Non-pigmented ciliary epithelial cell (primary cell): Measurements from ENCODE around the gene ABO.
"Not testable (repeated sequence)": the region's sequence is repeated elsewhere in the genome, so short reads cannot be mapped to it uniquely, and the experiment has no call there.

Experiments
- DNase-seq: peaks from one replicate; pipeline ENCODE4 v3.0.0-alpha.2; 2010; ENCODE audit warnings: low read depth

Gene ABO

DNA sequence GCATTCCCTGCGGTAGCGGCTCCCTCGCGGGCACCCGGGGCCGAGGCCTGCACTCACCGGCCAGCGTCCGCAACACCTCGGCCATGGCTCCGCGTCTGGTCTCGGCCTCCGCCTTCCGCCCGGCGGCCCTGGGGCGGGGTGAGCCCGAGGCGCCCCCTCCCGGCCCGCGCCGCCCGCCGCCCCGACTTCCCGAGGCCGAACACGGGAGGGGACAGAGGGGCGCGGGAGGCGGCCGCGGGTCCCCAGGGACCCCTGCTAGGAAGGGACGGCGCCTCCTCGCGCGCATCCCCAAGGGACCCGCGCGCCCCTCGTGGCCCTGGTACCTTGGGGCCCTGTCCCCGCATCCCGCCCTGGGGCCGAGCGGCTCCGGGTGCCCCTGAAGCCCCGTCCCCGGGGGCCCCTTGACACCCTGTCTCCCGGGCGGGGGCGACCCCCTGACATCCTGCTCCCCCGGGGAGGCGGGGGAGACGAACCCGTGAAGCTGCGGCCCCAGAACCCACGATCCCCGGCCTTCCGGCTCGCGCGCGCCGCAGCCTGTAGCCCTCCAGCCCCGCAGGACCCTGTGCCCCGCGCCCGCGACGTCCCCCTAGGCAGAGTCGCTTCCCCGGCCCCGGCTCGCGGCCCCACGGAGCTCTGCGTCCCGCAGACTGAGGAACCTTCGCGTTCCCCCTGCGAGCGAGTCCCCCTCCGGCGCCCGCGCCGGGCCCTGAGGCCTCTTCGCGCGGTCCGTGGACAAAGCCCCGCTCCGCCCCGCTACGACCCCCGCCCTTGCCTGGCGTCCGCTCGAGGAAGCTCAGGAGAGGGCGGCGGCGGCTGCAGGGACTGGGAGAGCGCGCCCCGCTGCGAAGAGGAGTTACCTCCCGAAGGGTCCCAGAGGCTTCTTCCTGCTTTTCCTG lies at the start of gene ABO:
TSS of gene ABO (minus strand) at position 97 of the 896 bp plus-strand sequence.
- no peak for DNase-seq

DNA sequence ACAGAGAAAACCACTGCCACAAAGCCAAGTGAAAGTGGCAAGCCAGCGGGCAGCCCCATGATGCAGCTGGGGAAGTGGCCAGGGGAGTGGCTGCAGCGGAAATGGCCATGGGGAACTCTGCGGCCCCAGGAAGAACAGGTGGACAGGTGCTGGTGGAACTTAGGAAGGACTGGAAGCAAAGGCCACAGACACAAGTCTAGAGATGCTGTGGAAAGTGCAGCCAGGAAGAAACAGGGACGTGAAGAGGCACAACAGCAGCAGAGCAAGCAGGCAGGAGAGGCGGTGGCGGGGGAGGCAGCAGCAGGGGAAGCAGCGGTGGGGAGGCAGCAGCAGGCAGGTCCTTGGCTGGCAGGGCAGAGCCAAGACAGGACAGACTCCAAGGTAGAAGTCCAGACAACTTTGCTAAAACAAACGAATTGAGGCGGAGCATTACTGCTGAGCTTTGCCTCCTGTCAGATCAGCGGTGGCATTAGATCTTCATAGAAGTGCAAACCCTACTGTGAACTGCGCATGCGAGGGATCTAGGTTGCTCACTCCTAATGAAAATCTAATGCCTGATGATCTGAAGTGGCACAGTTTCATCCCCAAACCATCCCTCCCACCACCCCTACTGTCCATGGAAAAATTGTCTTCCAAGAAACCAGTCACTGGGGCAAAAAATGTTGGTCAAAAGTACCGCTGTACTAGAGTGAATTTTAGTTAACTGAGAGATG lies 49.1 kb upstream of the ABO start:
- DNase-seq = no peak

DNA sequence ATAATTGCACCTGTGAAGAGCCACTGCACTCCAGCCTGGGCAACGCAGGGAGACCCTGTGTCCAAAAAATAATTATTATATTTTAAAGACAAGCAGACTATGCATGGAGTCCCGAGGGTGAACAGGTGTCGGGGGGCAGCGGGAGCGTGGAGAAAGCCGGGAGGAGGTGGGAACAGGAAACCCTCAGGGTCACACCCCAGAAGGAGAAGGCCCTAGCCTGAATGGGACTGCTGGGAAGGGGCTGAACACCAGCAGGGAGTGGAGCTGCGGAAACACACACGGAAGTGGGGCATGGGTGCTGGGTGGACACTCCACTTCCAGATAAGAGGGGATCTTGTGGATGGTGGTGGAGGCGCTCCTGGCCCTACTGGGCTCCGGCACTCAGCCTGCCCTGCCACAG lies 48.2 kb upstream of the ABO start:
- DNase-seq = no peak

DNA sequence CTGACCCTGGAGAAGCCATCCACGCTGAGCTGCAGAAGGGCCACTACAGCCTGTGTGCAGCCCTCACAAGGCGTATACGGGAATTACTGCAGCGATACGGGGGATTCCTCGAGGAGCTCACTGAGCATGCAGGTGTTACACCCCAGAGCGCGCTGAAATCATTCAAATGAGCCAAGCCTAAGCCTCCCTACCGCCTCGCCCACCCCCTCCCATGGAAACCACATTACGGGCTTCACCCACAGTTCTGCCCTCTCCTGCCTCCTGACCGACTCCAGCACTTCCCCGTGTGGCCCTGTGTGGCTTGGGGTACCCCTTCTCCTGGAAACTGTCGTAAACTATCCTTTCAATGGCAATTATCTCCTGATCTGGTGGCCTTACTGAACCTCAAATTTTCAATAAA lies 47.7 kb upstream of the ABO start:
- no peak for DNase-seq

DNA sequence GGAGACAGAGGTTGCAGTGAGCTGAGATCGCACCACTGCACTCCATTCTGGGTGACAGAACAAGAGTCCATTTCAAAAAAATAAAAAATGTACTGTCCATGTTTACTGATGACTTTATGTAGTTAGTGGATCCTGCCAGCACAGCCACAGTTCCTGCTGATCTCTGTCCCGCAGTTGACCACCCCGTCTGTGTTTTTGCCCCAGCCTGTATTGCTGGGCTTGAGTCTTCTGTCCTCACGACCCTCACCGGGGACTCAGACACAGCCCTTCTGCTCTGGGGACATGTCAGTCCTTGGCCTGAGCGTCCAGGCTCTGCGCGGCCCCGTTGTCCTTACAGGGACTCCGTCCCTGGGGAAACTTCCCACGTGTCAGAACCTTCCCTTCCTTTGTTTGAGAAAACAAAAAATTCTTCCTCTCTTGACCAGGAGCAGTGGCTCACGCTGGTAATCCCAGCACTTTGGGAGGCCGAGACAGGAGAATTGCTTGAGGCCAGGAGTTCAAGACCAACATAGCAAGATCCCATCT lies 46.5 kb upstream of the ABO start:
- no peak for DNase-seq

DNA sequence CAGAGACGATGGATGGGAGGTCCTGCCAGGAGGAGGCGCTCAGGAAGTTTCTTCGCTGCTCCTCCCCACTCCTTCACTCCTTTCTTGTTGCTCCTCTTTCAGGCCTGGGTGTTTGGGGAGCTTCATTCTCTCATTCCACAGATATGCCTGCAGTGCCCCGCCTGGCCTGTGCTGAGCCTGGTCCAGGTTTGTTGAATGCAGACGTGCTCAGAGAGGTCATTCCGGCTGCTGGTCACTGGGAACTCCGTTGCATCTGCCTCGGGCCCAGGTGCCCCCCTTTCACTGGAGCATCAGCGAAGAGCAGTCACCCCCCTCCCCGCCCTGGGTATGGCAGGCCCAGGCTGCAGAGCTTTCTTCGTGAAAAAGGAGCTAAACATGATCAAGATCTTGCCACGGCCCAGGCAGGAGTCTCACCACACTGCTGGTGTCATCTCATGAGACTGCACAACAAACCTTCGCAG lies 45.5 kb upstream of the ABO start:
- no peak for DNase-seq

DNA sequence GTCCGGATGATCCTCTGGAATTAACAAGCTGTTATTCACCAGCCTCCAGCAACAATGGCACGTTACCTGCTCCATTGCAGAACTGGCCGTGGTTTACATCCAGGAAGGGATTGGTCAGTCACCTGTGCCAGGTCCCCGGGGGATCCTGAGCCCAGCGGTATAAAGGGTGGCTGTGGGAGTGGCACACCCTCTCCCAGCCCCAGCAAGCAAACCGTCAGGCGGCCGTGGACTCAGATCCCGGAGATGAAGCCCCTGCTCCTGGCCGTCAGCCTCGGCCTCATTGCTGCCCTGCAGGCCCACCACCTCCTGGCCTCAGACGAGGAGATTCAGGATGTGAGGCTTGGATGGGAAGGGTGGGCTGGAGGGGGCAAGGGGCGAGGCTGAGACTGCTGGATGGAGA lies 42.5 kb upstream of the ABO start:
- DNase-seq = not testable (repeated sequence)

DNA sequence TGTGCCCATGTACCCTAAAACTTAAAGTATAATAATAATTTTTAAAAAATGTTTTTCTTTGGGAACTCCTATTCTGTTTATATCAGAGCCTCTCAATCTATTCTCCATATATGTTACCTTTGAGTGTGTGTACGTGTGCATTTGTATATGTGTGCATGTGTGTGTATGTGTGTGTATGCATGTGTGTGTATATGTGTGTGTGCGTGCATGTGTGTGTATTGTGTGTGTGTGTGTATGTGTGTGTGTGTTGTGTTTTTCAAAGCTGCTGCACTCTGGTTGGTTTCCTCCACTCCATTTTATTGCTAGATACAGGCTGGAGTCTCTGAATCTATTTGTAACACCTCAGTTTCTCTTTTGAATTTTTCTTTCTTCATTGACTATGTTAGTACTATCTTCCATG lies 41.0 kb upstream of the ABO start:
- DNase-seq = no peak

DNA sequence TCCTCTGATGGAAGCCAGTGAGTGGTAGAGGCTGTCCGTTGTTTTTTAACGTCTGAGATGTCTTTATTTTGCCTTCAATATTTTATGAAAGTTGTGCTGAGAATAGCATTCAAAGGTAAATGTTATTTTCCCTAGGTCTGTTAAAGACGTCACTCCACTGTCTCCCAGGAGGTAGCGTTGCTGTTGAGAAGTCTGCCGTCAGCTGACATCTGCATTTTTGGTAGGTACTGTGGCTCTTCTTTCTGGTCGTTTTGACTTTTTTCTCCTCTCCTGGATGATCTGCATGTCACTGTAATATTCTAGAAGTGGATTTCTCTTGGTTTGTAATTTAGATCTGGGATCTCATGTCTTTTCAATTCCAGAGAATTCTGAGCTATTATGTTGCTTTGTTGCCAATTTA lies 34.6 kb upstream of the ABO start:
- no peak for DNase-seq

DNA sequence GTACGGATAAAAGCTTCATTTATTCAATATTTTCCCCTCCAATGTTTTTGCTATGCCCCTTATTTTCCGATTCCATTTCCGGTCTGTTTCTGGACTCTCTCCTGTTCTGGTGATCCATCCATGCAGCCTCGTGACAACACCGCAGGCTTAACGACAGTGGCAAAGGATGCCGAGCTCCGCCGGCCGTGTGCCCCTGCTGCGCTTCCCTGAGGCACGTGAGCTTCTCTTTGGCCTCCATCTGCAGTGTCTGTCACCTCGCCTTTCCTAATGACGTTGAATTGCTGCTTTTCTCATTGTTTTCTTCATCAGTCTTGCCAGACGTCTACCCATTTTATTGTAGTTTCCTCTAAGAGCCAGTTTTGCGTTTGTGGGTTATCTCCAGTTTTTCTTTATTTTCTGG lies 32.3 kb upstream of the ABO start:
- no peak for DNase-seq

DNA sequence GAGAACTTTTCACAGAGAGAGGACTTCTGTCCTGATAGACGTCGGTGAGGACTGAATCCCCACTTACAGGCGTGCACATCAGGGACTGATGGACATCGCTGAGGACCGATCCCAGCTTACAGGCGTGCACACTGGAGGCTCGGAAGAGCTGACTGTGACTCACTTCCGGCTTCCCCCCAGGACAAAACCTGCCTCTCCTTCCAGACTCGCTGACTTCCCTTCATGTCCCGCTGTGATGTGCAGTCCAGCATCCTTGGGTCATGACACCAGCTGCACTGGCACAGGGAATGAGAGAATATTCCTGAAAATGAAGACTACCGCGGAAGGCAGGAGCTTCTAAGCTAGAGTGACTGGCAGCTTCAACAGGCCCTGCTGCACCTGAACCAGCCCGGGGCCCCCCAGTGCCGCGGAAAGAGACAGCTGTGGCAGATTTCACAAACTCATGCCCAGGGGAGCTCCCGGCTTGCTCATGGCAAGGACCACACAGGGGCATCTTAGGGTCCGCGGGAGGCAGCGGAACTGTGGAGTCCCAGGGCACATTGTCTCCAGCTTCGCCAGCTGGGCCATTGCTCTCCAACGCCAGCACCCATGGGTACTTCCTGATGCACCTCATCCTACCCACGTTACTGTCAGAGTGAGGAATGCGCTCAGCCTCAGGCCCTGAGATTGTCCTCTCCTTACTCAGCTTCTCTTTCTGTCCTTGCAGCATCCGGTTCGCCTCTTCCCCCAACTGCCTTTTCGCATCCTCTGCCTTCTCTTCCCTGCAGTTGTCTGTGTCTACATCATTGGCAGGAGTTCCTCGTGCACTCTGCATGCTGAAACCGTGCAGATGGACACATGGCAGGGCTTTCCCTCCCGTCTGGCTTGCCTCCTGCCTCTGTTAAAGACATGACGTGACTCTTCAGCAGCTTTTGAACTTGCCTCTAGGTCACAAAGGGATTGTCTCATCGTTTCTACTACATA lies 31.5 kb upstream of the ABO start:
- DNase-seq = no peak

DNA sequence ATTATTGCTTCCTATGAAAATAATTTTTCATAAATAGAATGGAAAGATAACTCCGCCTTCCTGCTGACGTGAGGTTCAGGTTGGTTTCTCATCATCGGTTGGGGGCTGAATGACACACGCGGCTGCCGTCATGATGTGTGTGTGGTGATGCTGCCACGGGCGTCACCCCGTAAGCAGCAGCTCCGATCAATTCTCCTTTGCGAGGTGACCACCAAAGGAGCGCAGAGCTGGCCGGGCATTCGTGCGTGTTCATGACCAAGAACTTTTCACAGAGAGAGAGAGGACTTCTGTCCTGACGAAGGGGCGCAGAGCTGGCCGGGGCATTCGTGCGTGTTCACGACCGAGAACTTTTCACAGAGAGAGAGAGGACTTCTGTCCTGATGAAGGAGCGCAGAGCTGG lies 30.7 kb upstream of the ABO start:
- no peak for DNase-seq

DNA sequence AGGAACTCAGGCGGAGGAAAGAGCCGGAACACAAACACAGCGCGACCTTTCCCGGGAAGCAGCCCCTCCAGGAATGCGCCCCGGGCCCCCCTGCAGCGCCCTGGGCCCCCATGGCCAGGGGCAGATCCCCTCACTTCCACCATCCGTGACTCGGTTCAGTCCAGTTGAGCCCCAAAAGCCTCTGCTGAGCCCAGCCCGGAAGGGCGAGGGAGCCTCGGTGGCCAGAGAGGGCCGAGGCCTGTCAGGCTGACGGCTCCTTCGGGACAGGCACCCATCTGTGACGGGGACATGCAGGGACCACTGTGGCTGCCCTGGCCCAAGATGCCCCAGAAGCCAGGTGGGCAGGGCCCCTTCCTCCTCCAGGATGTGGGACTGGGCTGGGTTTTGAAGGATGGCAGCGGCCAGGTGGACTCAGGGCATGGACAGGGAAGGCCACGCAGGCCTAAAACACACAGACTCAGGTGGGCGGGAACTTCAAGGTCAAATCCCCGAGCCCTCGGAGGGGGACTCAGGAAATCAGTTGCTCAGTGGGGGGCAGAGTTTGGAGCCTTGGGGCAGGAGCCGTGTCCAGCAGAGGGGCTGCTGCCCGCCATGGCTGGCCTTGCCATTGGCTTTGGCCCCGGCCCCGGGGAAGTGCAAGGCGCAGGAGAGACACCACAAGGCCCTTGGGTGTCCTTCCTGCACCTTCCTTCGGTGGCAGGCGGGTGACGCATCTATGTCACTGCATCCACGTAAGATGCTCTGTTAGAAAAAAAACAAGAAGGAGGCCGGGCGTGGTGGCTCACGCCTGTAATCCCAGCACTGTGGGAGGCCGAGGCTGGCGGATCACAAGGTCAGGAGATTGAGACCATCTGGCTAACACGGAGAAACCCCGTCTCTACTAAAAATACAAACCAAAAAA lies 29.7 kb upstream of the ABO start:
- DNase-seq = no peak

DNA sequence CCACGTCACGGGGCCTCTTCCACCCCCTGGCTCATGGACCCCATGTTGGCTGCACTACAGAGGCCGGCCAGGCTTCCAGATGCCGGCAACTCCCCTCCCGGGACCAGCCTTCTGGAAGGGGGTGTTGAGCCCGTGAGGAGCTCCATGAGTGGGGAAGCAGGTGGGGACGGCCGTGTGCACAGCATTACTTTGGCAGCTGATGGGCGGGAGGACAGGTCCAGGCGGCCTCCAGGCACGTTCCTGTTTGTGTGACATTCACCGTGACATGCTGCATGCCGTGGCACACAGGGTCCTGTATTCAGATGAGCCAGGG lies 29.1 kb upstream of the ABO start:
- DNase-seq = no peak

DNA sequence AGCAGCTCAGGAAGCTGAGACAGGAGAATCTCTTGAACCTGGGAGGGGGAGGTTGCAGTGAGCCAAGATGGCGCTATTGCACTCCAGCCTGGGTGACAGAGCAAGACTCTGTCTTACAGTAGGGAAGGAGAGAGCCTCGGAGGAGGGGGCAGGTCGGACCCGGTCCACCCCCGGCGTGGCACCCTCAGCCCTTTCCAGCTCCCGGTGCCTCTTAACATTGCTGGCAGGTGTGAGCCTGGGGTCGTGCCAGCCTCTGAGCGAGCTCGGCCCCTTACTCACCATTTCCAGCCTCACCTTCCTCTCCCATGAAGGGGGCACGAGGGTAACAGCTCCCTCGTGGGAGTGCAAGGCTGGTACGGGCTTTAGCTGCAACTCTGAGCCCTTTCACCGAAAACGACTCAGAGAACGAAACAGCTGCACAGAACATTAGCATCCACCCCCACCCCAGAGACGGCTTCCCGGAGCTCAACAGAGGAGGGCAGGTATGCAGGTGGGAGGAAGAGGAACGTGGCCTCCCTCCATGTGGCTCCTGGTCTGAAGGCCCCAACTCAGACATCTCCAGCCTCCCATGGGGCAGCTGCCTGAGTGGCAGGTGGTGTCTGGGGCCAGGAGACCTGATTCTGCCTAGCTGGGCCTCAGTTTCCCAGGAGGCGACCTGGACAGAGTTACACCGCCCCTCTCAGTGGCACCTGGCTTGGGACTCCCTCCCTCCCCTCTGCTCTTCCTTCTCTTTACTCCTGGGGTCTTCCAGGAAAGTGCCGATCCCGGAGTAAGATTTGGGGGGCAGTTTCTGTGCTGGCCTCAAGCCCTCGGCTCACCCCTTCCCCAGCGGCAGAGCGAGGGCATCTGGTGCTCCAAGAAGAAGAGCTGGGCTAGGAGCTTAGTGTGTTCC lies 28.5 kb upstream of the ABO start:
- DNase-seq = no peak

DNA sequence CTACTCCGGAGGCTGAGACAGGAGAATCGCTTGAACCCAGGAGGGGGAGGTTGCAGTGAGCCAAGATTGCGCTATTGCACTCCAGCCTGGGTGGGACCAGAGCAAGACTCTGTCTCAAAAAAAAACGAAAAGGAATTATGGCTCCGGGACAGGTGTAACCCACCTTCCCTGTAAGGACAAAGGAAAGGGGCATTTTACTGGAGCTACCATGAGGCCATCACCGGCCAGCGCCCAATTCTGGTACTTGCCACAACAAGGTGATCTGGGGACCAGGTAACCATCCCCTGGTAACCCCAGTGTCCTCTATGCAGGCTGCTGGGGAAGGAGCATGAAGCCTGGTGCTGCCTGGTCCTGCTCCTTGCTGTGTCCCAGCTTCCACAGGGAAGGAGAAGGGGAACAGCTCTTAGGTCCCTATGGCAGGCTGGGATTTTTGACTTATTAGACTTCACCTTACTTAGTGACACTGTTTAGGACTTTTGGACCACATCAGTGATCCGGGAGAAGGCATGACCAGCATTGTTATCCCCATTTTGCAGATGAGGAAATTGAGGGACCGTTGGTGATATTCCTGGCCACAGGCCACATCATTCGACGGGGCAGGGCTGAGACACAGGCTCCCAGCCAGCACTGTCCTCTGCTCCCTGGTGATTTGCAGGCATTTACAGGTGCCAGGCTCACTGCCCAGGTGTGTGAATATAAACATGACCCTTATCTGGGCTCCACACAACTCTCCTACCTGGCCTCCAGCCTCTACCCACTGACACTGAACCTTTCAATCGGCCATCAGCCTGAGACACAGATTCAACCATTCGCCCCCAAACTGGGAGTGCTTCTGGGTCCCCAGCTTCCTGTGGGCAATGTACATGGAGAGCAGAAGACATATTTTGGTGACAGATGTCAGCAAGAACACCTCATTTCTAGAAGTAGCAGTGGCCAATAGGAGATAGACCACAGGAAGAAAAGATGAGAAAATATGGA lies 26.5 kb upstream of the ABO start:
- no peak for DNase-seq

DNA sequence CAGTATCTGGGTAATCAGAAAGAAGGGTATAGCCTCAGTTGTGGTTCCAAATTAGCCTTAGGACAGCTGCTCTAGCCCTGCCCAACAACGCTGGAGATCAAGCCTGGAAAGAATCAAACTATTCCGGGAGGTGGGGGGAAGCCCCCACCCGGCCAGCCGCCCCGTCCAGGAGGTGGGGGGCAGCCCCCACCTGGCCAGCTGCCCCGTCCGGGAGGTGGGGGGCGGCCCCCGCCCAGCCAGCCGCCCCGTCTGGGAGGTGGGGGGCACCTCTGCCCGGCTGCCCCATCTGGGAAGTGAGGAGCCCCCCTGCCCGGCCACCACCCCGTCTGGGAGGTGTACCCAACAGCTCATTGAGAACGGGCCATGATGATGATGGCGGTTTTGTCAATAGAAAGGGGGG lies 25.0 kb upstream of the ABO start:
- DNase-seq = not testable (repeated sequence)

DNA sequence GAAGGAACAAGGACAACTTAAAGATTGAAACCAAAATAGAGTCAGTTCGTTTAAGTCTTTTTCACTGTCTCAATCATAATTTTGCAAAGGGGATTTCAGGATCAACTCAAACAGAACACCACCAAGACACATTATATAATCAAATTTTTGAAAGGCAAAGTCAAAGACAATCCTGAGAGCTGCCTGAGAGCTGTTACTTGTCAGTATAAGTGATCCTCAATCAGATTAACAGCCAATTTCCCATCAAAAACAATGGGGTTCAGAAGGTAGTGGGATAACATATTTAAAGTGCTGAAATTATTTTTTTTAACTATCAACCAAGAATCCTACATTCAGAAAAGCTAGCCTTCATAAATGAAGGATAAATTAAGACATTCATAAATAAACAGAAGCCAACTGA lies 19.3 kb upstream of the ABO start:
- DNase-seq = no peak

DNA sequence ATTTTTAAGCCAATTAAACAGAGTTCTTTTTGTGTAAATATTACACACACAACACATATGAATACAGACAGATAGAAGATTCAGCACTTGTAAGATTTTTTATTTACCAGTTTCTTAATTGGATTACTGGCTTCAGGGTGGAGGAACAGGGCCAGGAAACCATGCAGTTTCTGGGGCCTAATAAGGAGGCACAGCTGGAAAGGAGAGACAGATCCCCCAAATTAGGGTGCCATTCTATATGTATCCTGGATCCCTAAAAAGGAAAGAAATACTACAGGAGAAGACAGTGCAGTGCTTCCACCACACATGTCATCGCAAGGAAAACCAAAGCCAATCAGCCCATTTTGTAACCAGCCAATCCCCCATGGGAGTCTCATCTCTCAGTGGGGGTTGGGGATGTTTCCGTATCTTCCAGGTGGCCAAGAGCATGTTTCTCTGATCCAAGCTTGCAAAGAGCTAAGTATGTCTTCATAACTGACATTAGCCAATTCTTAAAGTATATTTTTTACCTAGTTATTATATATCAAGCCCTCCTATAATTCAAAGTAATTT lies 15.8 kb upstream of the ABO start:
- DNase-seq = no peak
